GM18505 (cell line): ENCODE data around the gene PCDHGA4.

Source experiments
- ATAC-seq: cut with Tn5 transposase; IDR thresholded peaks from one replicate; pipeline ENCODE4 v1.9.1; 2021; ENCODE audit not compliant: unreplicated experiment
- POLR2A ChIP-seq: IDR thresholded peaks from 4 replicates; pipeline ENCODE4 v1.6.1; 2011; ENCODE audit warnings: borderline replicate concordance; ENCODE audit not compliant: insufficient read depth, insufficient read length; ENCODE audit errors: extremely low read depth

Gene PCDHGA4

DNA sequence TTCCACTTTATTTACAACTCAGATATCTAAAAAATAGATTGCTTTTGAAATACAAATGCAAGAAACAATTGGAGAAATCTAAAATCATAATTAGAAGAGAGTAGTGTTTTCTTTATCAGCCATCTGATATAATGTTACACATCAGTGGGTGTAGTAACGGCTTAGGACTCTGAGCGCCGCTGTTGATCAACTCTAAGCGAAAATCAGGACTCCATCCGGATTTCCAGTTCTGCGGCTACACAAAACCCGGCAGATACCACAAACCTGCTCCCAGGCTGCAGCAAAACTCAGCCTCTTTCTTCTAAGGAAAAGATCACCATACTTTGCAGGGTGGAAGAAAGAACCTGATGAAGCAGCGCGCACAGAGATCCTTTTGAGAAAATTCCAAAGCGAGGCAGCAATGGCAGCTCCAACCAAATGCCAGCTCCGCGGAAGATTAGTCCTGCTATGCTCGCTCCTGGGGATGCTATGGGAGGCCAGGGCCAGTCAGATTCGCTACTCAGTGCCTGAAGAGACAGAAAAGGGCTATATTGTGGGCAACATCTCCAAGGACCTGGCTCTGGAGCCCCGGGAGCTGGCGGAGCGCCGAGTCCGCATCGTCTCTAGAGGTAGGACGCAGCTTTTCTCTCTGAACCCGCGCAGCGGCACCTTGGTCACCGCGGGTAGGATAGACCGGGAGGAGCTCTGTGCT lies 47.9 kb downstream of the PCDHGA4 start, which contains the start of gene PCDHGA9:
PCDHGA9 (plus strand) TSS at position 226 of the 691 bp plus-strand sequence; CDS start at position 401, 175 bp downstream.
- ATAC-seq: no peak
- no peak for TF ChIP-seq POLR2A

DNA sequence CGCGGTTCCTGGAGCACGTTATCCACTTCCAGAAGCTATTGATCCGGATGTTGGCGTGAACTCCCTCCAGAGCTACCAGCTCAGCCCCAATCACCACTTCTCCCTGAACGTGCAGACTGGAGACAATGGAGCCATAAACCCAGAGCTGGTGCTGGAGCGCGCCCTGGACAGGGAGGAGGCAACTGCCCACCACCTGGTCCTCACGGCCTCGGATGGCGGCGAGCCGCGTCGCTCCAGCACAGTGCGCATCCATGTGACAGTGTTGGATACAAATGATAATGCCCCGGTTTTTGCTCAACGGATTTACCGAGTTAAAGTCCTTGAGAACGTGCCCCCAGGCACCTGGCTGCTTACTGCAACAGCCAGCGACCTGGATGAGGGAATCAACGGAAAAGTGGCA lies 48.6 kb downstream of the PCDHGA4 start:
- no peak for TF ChIP-seq POLR2A

More for the DNA sequence above, 48.6 kb downstream of the PCDHGA4 start:
- ATAC-seq: no peak
